Left lung (tissue), 10 donors: ENCODE measurements around the gene DEPDC1. TPM values are rescaled to one million over a fixed set of nuclear protein-coding genes. Genes with fewer than 3 reads are reported as not detected.
A peak's percentile ranks its signal among the peaks of the same experiment; 100 is the strongest.

Experiments used
- ATAC-seq: fragments of 200-7000 bp; cut with Tn5 transposase; one replicate; pipeline ENCODE4 v1.9.1; 2020; ENCODE audit warnings: moderate library complexity
- DNase-seq, 4 donors: peaks; one replicate each; pipeline ENCODE4 v3.0.0-alpha.2; 2013 to 2020
- H3K27ac ChIP-seq, 2 donors: fragments of 200-600 bp; sonication (generic) in 1 of 2; one replicate each; pipeline versions ENCODE4 v1.5.0 to v1.8.0; 2020 to 2021
- H3K27me3 ChIP-seq, 2 donors: fragments of 200-600 bp; sonication (generic) in 1 of 2; one replicate each; pipeline versions ENCODE4 v1.5.0 to v1.8.0; 2020 to 2021
- H3K36me3 ChIP-seq, 2 donors: fragments of 200-600 bp; sonication (generic) in 1 of 2; one replicate each; pipeline versions ENCODE4 v1.5.0 to v1.8.0; 2020 to 2021
- H3K4me1 ChIP-seq, 2 donors: fragments of 200-600 bp; one replicate each; pipeline ENCODE4 v1.8.0; 2021
- H3K4me3 ChIP-seq, 2 donors: fragments of 200-600 bp; sonication (generic) in 1 of 2; one replicate each; pipeline versions ENCODE4 v1.5.0 to v1.8.0; 2020 to 2021; ENCODE audit warnings: mild to moderate bottlenecking in 1 of 2
- H3K9me3 ChIP-seq, 2 donors: fragments of 200-600 bp; sonication (generic) in 1 of 2; one replicate each; pipeline versions ENCODE4 v1.5.0 to v1.8.0; 2020 to 2021
- intact Hi-C, 2 donors: fragments of 100-400 bp; cut with DNase I; formaldehyde crosslinking; loops; one replicate each; pipeline versions ENCODE4 v1.11.2 to v1.14.2; 2022
- polyA plus RNA-seq, 6 donors: library from polyadenylated mRNA; unstranded; fragments of 120-200 nt; gene quantifications; one replicate each; pipeline ENCODE4 v1.2.1, GENCODE V29; 2013; ENCODE audit not compliant: insufficient read length in 6 of 6
- total RNA-seq, 2 donors: library from RNA; stranded (reverse); fragmentation: NEBNext Ultra II Directional; extraction: Animal tissue kit (Norgen Biotek cat#: 25700); gene quantifications; one replicate each; pipeline ENCODE4 v1.2.1, GENCODE V29; 2021
- TF ChIP-seq, protein P1 (sequence below), 2 donors: fragments of 200-600 bp; sonication (generic) in 1 of 2; IDR thresholded peaks; one replicate each; pipeline versions ENCODE4 v1.5.0 to v1.8.0; 2021; ENCODE audit warnings: antibody characterized with exemption in 2 of 2
- donor health status: DM: no; HTN: yes; CAD: no.
- donor health status: DM: no; HTN: no; CAD: no.

The DEPDC1 gene
- total and polyA plus RNA-seq, 8 donors, result 0.81 to 25.1 (median 11.4) TPM

DNA sequence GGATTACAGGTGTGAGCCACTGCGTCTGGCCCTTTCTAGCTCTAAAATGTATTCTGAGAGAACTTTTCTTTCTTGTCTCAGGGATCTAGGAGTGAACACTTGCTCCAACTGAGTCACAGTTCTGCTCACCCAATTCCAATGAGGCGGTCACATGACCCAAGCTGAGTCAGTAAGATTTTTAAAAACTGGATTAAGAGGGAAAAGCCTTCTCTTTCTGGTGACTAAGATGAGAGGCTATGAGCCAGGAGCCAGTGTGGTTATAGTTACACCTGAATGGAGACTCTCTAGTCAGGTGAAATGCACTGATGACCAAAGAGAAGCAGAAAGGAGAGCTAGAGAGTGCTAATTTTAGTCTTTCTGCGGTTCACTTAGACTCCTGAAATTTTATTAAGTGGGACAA is 9.5 kb upstream of the DEPDC1 start:
- Histone ChIP-seq H3K4me3 (no peak overlapping the region), H3K27me3 (no peaks in the 10 kb centered on the region), H3K4me1 (no peaks in the 10 kb centered on the region), H3K36me3 (no peaks in the 10 kb centered on the region), H3K27ac (no peak overlapping the region), H3K9me3 (peaks cover 0 to 6% of the 10 kb centered on the region in 2 donors)
- no peak for DNase-seq
- TF ChIP-seq, protein P1, sequence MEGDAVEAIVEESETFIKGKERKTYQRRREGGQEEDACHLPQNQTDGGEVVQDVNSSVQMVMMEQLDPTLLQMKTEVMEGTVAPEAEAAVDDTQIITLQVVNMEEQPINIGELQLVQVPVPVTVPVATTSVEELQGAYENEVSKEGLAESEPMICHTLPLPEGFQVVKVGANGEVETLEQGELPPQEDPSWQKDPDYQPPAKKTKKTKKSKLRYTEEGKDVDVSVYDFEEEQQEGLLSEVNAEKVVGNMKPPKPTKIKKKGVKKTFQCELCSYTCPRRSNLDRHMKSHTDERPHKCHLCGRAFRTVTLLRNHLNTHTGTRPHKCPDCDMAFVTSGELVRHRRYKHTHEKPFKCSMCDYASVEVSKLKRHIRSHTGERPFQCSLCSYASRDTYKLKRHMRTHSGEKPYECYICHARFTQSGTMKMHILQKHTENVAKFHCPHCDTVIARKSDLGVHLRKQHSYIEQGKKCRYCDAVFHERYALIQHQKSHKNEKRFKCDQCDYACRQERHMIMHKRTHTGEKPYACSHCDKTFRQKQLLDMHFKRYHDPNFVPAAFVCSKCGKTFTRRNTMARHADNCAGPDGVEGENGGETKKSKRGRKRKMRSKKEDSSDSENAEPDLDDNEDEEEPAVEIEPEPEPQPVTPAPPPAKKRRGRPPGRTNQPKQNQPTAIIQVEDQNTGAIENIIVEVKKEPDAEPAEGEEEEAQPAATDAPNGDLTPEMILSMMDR (IDR thresholded peaks at IDR 0.05), result no peak
- no peak for ATAC-seq
- intact Hi-C loops, result no loop called here

DNA sequence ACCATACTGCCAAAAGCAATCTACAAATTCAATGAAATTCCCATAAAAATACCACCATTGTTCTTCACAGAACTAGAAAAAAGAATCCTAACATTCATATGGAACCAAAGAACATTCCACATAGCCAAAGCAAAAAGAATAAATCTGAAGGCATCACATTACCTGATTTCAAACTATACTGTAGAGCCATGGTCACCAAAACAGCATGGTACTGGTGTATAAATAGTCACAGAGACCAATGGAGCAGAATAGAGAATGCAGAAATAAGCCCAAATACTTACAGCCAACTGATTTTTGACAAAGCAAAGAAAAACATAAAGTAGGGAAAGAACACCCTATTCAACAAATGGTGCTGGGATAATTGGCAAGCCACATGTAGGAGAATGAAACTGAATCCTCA is 6.2 kb upstream of the DEPDC1 start:
- TF ChIP-seq, protein P1 (IDR thresholded peaks at IDR 0.05), result no peak
- H3K4me1 ChIP-seq, result no peaks in the 10 kb centered on the region
- H3K27me3 ChIP-seq, result no peaks in the 10 kb centered on the region
- no peak for ATAC-seq
- no peaks in the 10 kb centered on the region for H3K36me3 ChIP-seq
- intact Hi-C loops, result no loop called here
- H3K27ac ChIP-seq, result no peak overlapping the region
- DNase-seq, result no peak
- no peak overlapping the region for H3K4me3 ChIP-seq
- peaks cover 0 to 6% of the 10 kb centered on the region in 2 donors for H3K9me3 ChIP-seq

DNA sequence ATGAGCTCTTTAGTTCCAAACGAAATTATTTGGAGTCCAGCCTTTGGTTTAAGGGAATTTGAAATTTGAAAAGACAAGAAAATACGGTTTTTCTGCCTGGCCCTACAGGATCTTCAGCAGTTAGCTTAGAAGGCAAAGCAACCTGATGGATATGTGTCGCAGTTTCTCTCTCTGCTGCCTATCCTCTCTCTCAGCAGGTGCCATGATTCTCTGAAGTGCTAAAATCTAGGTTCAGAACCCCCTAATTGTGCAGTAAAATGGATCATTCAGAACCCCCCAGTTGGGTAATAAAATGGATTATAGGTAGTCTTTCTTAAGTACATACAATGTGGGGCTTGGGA is 446 bp upstream of the DEPDC1 start:
- Histone ChIP-seq H3K36me3 (no peaks in the 10 kb centered on the region), H3K27me3 (no peaks in the 10 kb centered on the region), H3K9me3 (no peaks in the 10 kb centered on the region), H3K4me3 (peak overlapping the region; percentile 54 to 80), H3K27ac (no peak overlapping the region), H3K4me1 (peaks cover 4 to 16% of the 10 kb centered on the region in 2 donors)
- TF ChIP-seq, protein P1 (IDR thresholded peaks at IDR 0.05), result no peak
- intact Hi-C loops, result no loop called here
- DNase-seq (peak in 1 of 4 donors; percentile 6), ATAC-seq (peak; percentile 2)

DNA sequence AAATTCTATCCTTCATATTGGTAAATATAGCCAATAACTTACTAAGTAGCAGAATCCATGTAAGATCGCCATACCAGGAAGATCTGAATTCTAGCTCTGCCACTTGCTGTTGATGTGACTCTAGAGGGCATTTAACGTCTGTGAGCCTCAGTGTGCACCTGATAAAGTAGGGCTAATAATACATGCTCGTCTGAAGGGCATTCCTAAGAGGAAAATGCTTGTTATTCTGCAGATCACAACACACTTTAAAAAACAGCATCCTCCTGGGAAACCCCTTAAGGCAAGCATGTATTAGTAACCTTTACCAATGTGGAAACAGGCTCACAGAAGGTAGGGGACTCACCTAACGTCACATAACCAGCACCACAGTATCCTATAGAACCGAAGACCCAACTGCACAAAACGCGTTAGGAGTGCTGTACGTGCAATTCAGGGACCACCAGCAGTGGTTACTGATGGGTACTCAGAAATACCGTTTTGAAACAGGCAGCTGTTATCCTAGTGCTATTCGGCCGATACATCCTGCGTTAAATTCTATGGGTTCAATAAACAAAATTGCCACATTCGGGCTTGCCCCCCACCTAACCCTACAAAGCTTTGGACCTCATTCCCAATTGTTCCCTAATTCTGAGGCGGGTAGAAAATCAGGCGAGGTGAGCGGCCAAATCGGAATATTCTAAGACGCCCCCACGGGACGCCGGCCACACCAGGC is 758 bp downstream of the DEPDC1 start:
- ATAC-seq (no peak), DNase-seq (no peak)
- Histone ChIP-seq H3K27me3 (no peaks in the 10 kb centered on the region), H3K4me1 (peaks cover 4 to 16% of the 10 kb centered on the region in 2 donors), H3K9me3 (no peaks in the 10 kb centered on the region), H3K4me3 (peak overlapping the region; percentile 54 to 80), H3K36me3 (no peaks in the 10 kb centered on the region), H3K27ac (no peak overlapping the region)
- TF ChIP-seq, protein P1 (IDR thresholded peaks at IDR 0.05), result no peak
- intact Hi-C loops, result no loop called here

DNA sequence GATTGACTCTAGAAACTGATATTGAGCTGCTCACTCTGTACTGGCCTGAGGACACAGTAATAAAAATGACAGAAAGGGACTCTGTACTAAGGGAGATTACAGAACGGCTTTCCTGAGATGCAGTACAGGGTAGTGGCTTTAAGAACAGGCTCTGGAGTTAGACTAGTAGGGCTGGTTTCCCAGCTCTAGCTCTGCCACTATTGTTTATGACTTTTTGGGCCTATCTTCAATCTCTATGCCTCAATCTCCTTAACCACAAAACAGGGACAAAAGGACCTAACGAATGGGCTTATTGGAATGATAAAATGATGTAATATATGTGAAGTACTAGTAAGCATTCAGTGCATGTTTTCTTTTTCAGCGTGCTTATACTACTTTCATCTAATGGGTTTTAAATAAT is 1.4 kb downstream of the DEPDC1 start:
- Histone ChIP-seq H3K36me3 (no peaks in the 10 kb centered on the region), H3K4me3 (no peak overlapping the region), H3K4me1 (peaks cover 4 to 16% of the 10 kb centered on the region in 2 donors), H3K27me3 (no peaks in the 10 kb centered on the region), H3K27ac (no peak overlapping the region), H3K9me3 (no peaks in the 10 kb centered on the region)
- no peak for DNase-seq
- no peak for ATAC-seq
- intact Hi-C loops, result no loop called here
- TF ChIP-seq, protein P1 (IDR thresholded peaks at IDR 0.05), result no peak
